SK-N-SH treated with all-trans-retinoic acid at 6 μM for 48 hours (cell line): ENCODE measurements around the gene TPRG1.

Source experiments
- ATAC-seq: fragments of 200-7000 bp; cut with Tn5 transposase; 3 replicates; pipeline ENCODE4 v1.9.1; 2020; ENCODE audit warnings: mild to moderate bottlenecking, moderate library complexity
- ARNTL ChIP-seq: fragments of 450-650 bp; formaldehyde crosslinking; IDR thresholded peaks from 2 replicates; pipeline ENCODE4 v1.5.0; 2020; ENCODE audit warnings: low read depth, mild to moderate bottlenecking, moderate library complexity, borderline replicate concordance
- BACH2 ChIP-seq: fragments of 250-450 bp; sonication (Bioruptor Pico); IDR thresholded peaks from 2 replicates; pipeline ENCODE4 v1.9.0; 2021; ENCODE audit warnings: mild to moderate bottlenecking, borderline replicate concordance
- CSRNP3 ChIP-seq: fragments of 250-450 bp; sonication (Bioruptor Pico); IDR thresholded peaks from 2 replicates; pipeline ENCODE4 v1.5.1; 2021; ENCODE audit warnings: mild to moderate bottlenecking, moderate library complexity
- ESRRG ChIP-seq: fragments of 250-450 bp; sonication (Bioruptor Pico); IDR thresholded peaks from 2 replicates; pipeline ENCODE4 v1.6.1; 2021; ENCODE audit warnings: mild to moderate bottlenecking
- GLIS3 ChIP-seq: fragments of 250-450 bp; sonication (Bioruptor Pico); IDR thresholded peaks from 2 replicates; pipeline ENCODE4 v1.5.0; 2020; ENCODE audit warnings: mild to moderate bottlenecking, moderate library complexity
- ISL1 ChIP-seq: fragments of 250-450 bp; sonication (Bioruptor Pico); IDR thresholded peaks from 2 replicates; pipeline ENCODE4 v2.1.2; 2022; ENCODE audit warnings: mild to moderate bottlenecking, moderate library complexity
- OSR1 ChIP-seq: fragments of 250-450 bp; sonication (Bioruptor Pico); IDR thresholded peaks from 2 replicates; pipeline ENCODE4 v1.8.0; 2022; ENCODE audit warnings: moderate library complexity, mild to moderate bottlenecking, inconsistent platforms
- PATZ1 ChIP-seq: fragments of 250-450 bp; sonication (Bioruptor Pico); IDR thresholded peaks from 2 replicates; pipeline ENCODE4 v1.8.0; 2020; ENCODE audit warnings: mild to moderate bottlenecking, moderate library complexity, borderline replicate concordance
- PPARA ChIP-seq: fragments of 250-450 bp; sonication (Bioruptor Pico); IDR thresholded peaks from 2 replicates; pipeline ENCODE4 v1.5.0; 2020; ENCODE audit warnings: mild to moderate bottlenecking, borderline replicate concordance
- RARB ChIP-seq: fragments of 250-450 bp; sonication (Bioruptor Pico); IDR thresholded peaks from 2 replicates; pipeline ENCODE4 v1.8.0; 2021; ENCODE audit warnings: mild to moderate bottlenecking, moderate library complexity
- SNAI2 ChIP-seq: fragments of 250-450 bp; sonication (Bioruptor Pico); IDR thresholded peaks from 2 replicates; pipeline ENCODE4 v1.5.0; 2020; ENCODE audit warnings: mild to moderate bottlenecking, moderate library complexity
- TCF4 ChIP-seq: fragments of 250-450 bp; sonication (Bioruptor Pico); IDR thresholded peaks from 2 replicates; pipeline ENCODE4 v1.8.0; 2021; ENCODE audit warnings: mild to moderate bottlenecking, moderate library complexity, borderline replicate concordance
- TOX ChIP-seq: fragments of 250-450 bp; sonication (Bioruptor Pico); IDR thresholded peaks from 2 replicates; pipeline ENCODE4 v1.8.0; 2021; ENCODE audit warnings: mild to moderate bottlenecking, moderate library complexity, borderline replicate concordance
- TSHZ2 ChIP-seq: fragments of 250-450 bp; sonication (Bioruptor Pico); IDR thresholded peaks from 2 replicates; pipeline ENCODE4 v1.5.0; 2020; ENCODE audit warnings: mild to moderate bottlenecking, moderate library complexity
- ZC3H10 ChIP-seq: fragments of 250-450 bp; sonication (Bioruptor Pico); IDR thresholded peaks from 2 replicates; pipeline ENCODE4 v1.5.1; 2021; ENCODE audit warnings: mild to moderate bottlenecking, moderate library complexity
- ZFP3 ChIP-seq: fragments of 250-450 bp; sonication (Bioruptor Pico); IDR thresholded peaks from 2 replicates; pipeline ENCODE4 v1.5.0; 2020; ENCODE audit warnings: mild to moderate bottlenecking, moderate library complexity
- ZFP30 ChIP-seq: fragments of 450-650 bp; formaldehyde crosslinking; IDR thresholded peaks from 2 replicates; pipeline ENCODE4 v1.5.0; 2022; ENCODE audit warnings: mild to moderate bottlenecking, moderate library complexity
- ZNF565 ChIP-seq: fragments of 450-650 bp; formaldehyde crosslinking; conservative IDR thresholded peaks from 2 replicates; pipeline ENCODE4 v1.5.0; 2020; ENCODE audit warnings: low read depth, mild to moderate bottlenecking, moderate library complexity
- ZNF70 ChIP-seq: fragments of 450-650 bp; formaldehyde crosslinking; IDR thresholded peaks from 2 replicates; pipeline ENCODE4 v1.5.0; 2020; ENCODE audit warnings: mild to moderate bottlenecking, moderate library complexity
- ZNF8 ChIP-seq: fragments of 450-650 bp; formaldehyde crosslinking; IDR thresholded peaks from 2 replicates; pipeline ENCODE4 v1.5.0; 2020; ENCODE audit warnings: mild to moderate bottlenecking, moderate library complexity

The TPRG1 gene

GRCh38 chr3:189233225-189233858 lies 61.6 kb downstream of the TPRG1 start (continued):
- TF ChIP-seq PPARA (CRISPR knock-in tag) (no peak), GLIS3 (CRISPR knock-in tag) (no peak), ARNTL (no peak), OSR1 (no peak)

- ATAC-seq = no peak
- TF ChIP-seq ZNF70 (CRISPR knock-in tag) = no peak
- no peak for TF ChIP-seq BACH2
- TF ChIP-seq OSR1 = no peak
- no peak for TF ChIP-seq ZC3H10 (CRISPR knock-in tag)
- TF ChIP-seq PATZ1 (CRISPR knock-in tag) = no peak
- TF ChIP-seq TCF4 (CRISPR knock-in tag) = no peak
- no peak for TF ChIP-seq ZFP30 (CRISPR knock-in tag)
- TF ChIP-seq ZNF565 (CRISPR knock-in tag) = no peak
- no peak for TF ChIP-seq TOX (CRISPR knock-in tag)
- no peak for TF ChIP-seq ESRRG (CRISPR knock-in tag)
- no peak for TF ChIP-seq GLIS3 (CRISPR knock-in tag)
- no peak for TF ChIP-seq CSRNP3 (CRISPR knock-in tag)
- no peak for TF ChIP-seq PPARA (CRISPR knock-in tag)
- no peak for TF ChIP-seq ZNF8 (CRISPR knock-in tag)
Observed at GRCh38 chr3:189235214-189235613, 63.4 kb downstream of the TPRG1 start.

GRCh38 chr3:189236352-189236751 lies 64.6 kb downstream of the TPRG1 start:
- ATAC-seq = no peak
- no peak for TF ChIP-seq GLIS3 (CRISPR knock-in tag)
- TF ChIP-seq OSR1 = no peak
- no peak for TF ChIP-seq ZFP3
- no peak for TF ChIP-seq TCF4 (CRISPR knock-in tag)
- TF ChIP-seq ZNF8 (CRISPR knock-in tag) = no peak
- TF ChIP-seq ESRRG (CRISPR knock-in tag) = no peak
- no peak for TF ChIP-seq ZC3H10 (CRISPR knock-in tag)
- no peak for TF ChIP-seq PATZ1 (CRISPR knock-in tag)
- no peak for TF ChIP-seq CSRNP3 (CRISPR knock-in tag)
- no peak for TF ChIP-seq ARNTL
- TF ChIP-seq SNAI2 (CRISPR knock-in tag) = no peak
- TF ChIP-seq BACH2 = no peak
- TF ChIP-seq ISL1 = no peak
- TF ChIP-seq RARB = no peak
- no peak for TF ChIP-seq TSHZ2 (CRISPR knock-in tag)
- no peak for TF ChIP-seq ZFP30 (CRISPR knock-in tag)
